Activated B cell treated with CpG ODN at 0.5 μM for 24 hours (primary cell): ENCODE results near the gene LRRC72. TPM values are rescaled to one million over a fixed set of nuclear protein-coding genes. Genes with fewer than 3 reads are reported as not detected.

Experiments used
- ATAC-seq: fragments of 200-7000 bp; cut with Tn5 transposase; one replicate; pipeline ENCODE4 v1.10.0; 2021; ENCODE audit warnings: low read depth, mild to moderate bottlenecking, moderate library complexity
- CTCF ChIA-PET: fragments of 350-600 bp; sonication (Branson Sonifier 250); formaldehyde crosslinking; loops from one replicate; lab custom pipeline; 2021; ENCODE audit warnings: antibody characterized with exemption; lab: Charles Lee
- POLR2A ChIA-PET: fragments of 350-600 bp; sonication (Branson Sonifier 250); formaldehyde crosslinking; loops from one replicate; lab custom pipeline; 2021; ENCODE audit warnings: antibody characterized with exemption; lab: Charles Lee
- DNase-seq: peaks from one replicate; pipeline ENCODE4 v3.0.0; 2022
- H3K27ac Mint-ChIP-seq: one replicate; pipeline ENCODE4 v1.8.0; 2020; ENCODE audit warnings: mixed read lengths
- H3K27me3 Mint-ChIP-seq: one replicate; pipeline ENCODE4 v1.8.0; 2021; ENCODE audit warnings: mixed read lengths
- H3K36me3 Mint-ChIP-seq: one replicate; pipeline ENCODE4 v1.8.0; 2021; ENCODE audit warnings: low read depth, mixed read lengths
- H3K4me1 Mint-ChIP-seq: one replicate; pipeline ENCODE4 v1.8.0; 2021; ENCODE audit warnings: mixed read lengths
- H3K4me3 Mint-ChIP-seq: one replicate; pipeline ENCODE4 v1.8.0; 2020; ENCODE audit warnings: mild to moderate bottlenecking, mixed read lengths
- H3K9me3 Mint-ChIP-seq: one replicate; pipeline ENCODE4 v1.8.0; 2020; ENCODE audit warnings: mixed read lengths
- CTCF ChIP-seq: fragments of 200-600 bp; IDR thresholded peaks from one replicate; pipeline ENCODE4 v1.8.0; 2022; ENCODE audit warnings: antibody characterized with exemption, mild to moderate bottlenecking
- intact Hi-C: fragments of 100-400 bp; cut with micrococcal nuclease; formaldehyde crosslinking; loops from one replicate; pipeline ENCODE4 v1.15.1; 2024
- total RNA-seq: library from RNA; stranded (reverse); gene quantifications from 2 replicates; pipeline ENCODE4 v1.2.3, GENCODE V29; 2022

LRRC72 gene
- total RNA-seq, 1 donor from 2014 or later = not detected

GRCh38 chr7:16542401-16542800 is 15.8 kb downstream of the LRRC72 start:
- ChIA-PET POLR2A (no interaction called here), CTCF (interaction anchor here (2.6 kb wide), 1 partner anchor 22 kb away, joined by 7 read pairs; no protein-coding TSS in a partner anchor)
- intact Hi-C loops = no loop called here
- TF ChIP-seq CTCF = no peak
- Mint-ChIP-seq H3K9me3 (peaks cover 4% of the 10 kb centered on the region), H3K4me3 (no peak overlapping the region), H3K4me1 (no peaks in the 10 kb centered on the region), H3K27ac (no peak overlapping the region), H3K36me3 (no peaks in the 10 kb centered on the region), H3K27me3 (peaks cover 4% of the 10 kb centered on the region)
- ATAC-seq = no peak
- DNase-seq = no peak

GRCh38 chr7:16543456-16543855 is 16.8 kb downstream of the LRRC72 start:
- no peak for DNase-seq
- TF ChIP-seq CTCF = no peak
- Mint-ChIP-seq H3K4me3 (no peak overlapping the region), H3K9me3 (peaks cover 4% of the 10 kb centered on the region), H3K4me1 (no peaks in the 10 kb centered on the region), H3K27ac (no peak overlapping the region), H3K27me3 (peaks cover 4% of the 10 kb centered on the region), H3K36me3 (no peaks in the 10 kb centered on the region)
- no peak for ATAC-seq
- intact Hi-C loops = no loop called here
- POLR2A ChIA-PET = no interaction called here
- CTCF ChIA-PET = interaction anchor here (2.6 kb wide), 1 partner anchor 21 kb away, joined by 7 read pairs; no protein-coding TSS in a partner anchor

GRCh38 chr7:16546921-16547505 is 20.4 kb downstream of the LRRC72 start:
- POLR2A ChIA-PET = no interaction called here
- CTCF ChIA-PET = no interaction called here
- no peaks in the 10 kb centered on the region for H3K4me1 Mint-ChIP-seq
- DNase-seq = no peak
- peaks cover 4% of the 10 kb centered on the region for H3K27me3 Mint-ChIP-seq
- intact Hi-C loops = no loop called here
- H3K36me3 Mint-ChIP-seq = no peaks in the 10 kb centered on the region
- H3K4me3 Mint-ChIP-seq = no peak overlapping the region
- no peak for TF ChIP-seq CTCF
- H3K9me3 Mint-ChIP-seq = no peaks in the 10 kb centered on the region
- H3K27ac Mint-ChIP-seq = no peak overlapping the region
- no peak for ATAC-seq

- H3K27ac Mint-ChIP-seq = no peak overlapping the region
- H3K36me3 Mint-ChIP-seq = no peaks in the 10 kb centered on the region
- ATAC-seq = no peak
- no peak overlapping the region for H3K4me3 Mint-ChIP-seq
- no peaks in the 10 kb centered on the region for H3K4me1 Mint-ChIP-seq
- intact Hi-C loops = no loop called here
- no peak for TF ChIP-seq CTCF
- DNase-seq = no peak
- peaks cover 4% of the 10 kb centered on the region for H3K27me3 Mint-ChIP-seq
- ChIA-PET CTCF (interaction anchor here (0.8 kb wide), 1 partner anchor 16 kb away, joined by 4 read pairs; no protein-coding TSS in a partner anchor), POLR2A (no interaction called here)
- no peaks in the 10 kb centered on the region for H3K9me3 Mint-ChIP-seq
These were observed 21.8 kb downstream of the LRRC72 start for GRCh38 chr7:16548428-16548827.

- Mint-ChIP-seq H3K4me3 (no peak overlapping the region), H3K27me3 (peaks cover 10% of the 10 kb centered on the region), H3K27ac (no peak overlapping the region), H3K9me3 (no peaks in the 10 kb centered on the region), H3K4me1 (no peaks in the 10 kb centered on the region), H3K36me3 (no peaks in the 10 kb centered on the region)
- CTCF ChIA-PET = interaction anchor here (1.4 kb wide), 1 partner anchor 14 kb away, joined by 6 read pairs; no protein-coding TSS in a partner anchor
- TF ChIP-seq CTCF = no peak
- DNase-seq (no peak), ATAC-seq (no peak)
- intact Hi-C loops = no loop called here
- POLR2A ChIA-PET = no interaction called here
These were observed 24.0 kb downstream of the LRRC72 start for GRCh38 chr7:16550671-16551070.
